ENCODE measurements around the gene CD48.

The CD48 gene

DNA sequence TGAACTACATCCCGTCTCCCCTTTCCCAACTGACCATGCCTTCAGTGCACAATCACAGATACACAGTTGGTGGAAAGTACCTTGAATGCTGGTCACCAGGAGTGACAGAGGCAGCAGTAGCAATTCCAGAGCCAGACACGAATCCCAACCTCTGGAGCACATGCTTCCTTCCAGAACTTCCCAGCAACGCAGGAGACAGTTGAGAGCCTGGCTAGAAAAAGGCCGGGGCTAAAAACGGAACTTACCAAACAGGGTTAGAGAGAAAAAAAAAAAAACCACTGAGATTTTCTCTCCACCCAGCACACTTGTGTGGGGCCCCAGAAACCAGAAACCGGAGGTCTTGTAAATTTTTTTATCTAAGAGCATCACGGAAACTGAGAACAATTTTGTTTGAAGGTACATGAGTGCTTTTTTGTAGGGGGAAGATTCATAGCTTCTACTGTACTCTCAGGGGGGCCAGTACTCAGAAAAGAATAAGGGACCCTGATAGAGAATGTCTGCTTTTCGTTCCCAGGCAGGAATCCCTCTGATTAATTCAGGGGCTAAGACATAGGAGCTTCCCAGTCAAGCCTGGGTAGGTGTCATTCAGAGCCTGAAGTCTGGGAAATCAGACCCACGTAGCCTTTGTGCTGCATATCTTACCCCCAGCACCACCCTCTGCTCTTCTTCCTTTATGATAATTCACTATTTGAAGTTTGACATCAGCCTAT is at the start of gene CD48:
Gene CD48 (minus strand): TSS at position 221 of the 710 bp plus-strand sequence. CDS start 59 bp downstream, at position 162.
- DNase-seq (ENCODE audit: low read depth, low spot score) = no peak

DNA sequence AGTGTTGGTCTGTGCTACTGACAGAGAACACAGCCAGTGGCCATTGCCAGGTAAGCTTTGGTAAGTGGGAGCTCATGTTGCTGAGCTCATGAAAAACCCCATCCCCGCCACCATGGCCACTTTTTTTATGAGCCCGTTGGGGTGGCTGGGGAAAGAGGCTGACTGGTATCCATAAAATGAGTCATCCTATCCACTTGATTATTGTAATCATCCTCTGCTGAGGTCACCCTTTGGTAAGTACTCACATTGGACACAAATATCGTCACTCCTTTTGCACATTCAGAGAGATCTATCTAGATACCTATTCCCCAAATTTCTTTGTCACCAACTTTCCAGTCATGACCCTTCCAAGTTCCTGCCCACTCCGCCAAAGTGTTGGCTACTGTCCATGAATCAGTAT is 49.4 kb upstream of the CD48 start:
- DNase-seq (ENCODE audit: low read depth, low spot score) = no peak

- no peak for DNase-seq (ENCODE audit: low read depth, low spot score)
Observed at GRCh38 chr1:160759740-160760139, 48.1 kb upstream of the CD48 start.

- no peak for DNase-seq (ENCODE audit: low read depth, low spot score)
Observed at GRCh38 chr1:160758521-160758920, 46.9 kb upstream of the CD48 start.

GRCh38 chr1:160756849-160757201 is 45.2 kb upstream of the CD48 start:
- no peak for DNase-seq (ENCODE audit: low read depth, low spot score)

DNA sequence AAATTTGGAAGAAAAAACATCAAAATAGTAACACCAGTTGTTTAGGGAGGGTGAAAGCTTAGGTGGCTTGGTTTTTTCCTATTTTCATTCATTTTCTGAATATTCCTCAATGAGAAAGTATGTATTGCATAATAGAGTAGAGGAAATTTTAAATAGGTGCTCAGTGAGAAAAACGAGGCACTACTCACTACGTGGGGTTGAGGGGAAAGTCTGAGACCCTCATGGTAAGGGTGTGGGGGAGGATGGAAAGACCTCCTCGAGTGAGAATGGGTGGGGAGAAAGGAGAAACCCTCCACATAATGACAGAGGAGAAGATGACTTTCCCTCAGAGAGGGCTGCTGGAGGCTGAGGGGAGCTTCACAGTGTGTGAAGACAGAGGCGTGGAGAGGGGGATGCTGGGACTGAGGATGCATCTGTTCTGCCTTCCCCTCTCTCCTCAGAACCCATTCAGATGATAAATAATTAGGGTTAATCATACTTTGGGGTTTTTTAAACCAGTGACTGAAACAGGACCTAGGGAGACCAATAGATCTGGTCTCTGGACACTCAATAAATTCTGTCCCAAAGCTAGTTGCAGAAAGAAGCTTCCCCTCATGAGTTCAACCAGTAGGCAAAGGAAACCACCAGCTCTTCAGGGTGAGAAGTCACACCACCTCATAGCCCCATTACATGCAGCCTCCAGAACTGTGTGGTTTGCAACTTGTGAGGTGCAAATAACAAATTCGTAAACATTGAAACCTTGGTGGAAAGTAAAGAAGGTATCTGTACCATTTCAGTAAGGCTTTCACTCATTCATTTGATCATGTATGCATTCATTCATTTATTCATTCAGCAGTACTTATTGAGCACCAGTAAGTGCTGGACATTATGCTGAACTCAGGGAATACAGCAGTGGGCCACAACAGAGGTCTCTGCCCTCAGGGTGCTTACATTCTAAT is 44.6 kb upstream of the CD48 start:
- no peak for DNase-seq (ENCODE audit: low read depth, low spot score)

- no peak for DNase-seq (ENCODE audit: low read depth, low spot score)
Observed at GRCh38 chr1:160755461-160755860, 43.8 kb upstream of the CD48 start.

DNA sequence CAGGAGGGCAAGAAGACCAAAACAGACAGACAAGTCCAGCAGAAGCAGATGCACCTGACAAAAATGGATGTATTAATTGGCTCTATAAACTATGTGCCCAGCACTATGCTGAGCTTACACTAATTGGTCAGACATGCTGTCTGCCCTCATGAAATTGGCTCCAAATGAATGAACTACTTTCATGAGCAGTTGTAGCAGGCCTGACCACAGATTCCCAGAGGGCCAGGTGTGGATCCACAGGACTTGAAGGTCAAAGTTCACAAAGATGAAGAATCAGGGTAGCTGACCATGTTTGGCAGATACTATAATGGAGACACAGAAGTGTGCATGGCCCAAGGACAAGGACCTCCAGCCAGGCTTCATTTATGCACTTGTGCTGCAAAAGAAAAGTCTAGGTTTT is 42.0 kb upstream of the CD48 start:
- DNase-seq (ENCODE audit: low read depth, low spot score) = no peak

GRCh38 chr1:160752924-160753323 is 41.3 kb upstream of the CD48 start:
- DNase-seq (ENCODE audit: low read depth, low spot score) = no peak

DNA sequence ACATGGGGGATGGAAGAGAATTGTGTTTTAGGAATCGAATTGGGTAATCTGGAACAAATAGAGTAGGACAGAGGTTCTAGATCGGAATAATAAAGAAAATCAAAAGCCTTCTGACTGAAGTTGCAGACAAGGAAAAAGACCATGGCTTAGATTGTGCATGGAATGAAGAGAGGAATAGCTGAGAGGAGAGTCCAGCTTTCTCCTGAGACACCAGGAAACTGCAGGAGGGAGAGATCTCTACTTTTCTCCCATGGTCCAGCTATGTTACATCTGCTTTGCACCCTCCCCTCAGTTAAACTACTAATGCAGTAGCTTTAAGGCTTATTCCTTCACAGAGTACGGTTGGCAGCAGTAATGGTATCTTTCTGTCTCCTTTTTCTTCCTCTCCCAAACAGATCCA is 40.8 kb upstream of the CD48 start:
- no peak for DNase-seq (ENCODE audit: low read depth, low spot score)

GRCh38 chr1:160750608-160751007 is 39.0 kb upstream of the CD48 start:
- DNase-seq (ENCODE audit: low read depth, low spot score) = no peak

DNA sequence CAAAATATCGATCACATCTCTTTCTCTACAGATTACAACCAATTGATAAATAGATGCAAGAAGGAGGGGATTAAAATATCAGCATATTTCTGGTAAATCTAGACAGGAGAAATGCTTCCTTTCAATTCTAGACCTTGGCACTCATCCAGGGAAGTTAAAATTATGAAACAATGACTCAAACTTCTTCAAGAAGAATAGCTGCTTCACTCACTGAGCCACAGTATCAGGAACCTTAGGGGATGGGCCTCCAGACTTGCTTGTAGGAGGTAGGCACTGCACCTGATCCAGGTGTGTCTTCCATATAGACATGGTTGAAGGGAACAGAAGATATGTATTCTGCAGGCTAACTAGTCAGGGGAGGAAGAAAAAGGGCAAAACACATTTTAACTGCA is 37.3 kb upstream of the CD48 start:
- no peak for DNase-seq (ENCODE audit: low read depth, low spot score)

DNA sequence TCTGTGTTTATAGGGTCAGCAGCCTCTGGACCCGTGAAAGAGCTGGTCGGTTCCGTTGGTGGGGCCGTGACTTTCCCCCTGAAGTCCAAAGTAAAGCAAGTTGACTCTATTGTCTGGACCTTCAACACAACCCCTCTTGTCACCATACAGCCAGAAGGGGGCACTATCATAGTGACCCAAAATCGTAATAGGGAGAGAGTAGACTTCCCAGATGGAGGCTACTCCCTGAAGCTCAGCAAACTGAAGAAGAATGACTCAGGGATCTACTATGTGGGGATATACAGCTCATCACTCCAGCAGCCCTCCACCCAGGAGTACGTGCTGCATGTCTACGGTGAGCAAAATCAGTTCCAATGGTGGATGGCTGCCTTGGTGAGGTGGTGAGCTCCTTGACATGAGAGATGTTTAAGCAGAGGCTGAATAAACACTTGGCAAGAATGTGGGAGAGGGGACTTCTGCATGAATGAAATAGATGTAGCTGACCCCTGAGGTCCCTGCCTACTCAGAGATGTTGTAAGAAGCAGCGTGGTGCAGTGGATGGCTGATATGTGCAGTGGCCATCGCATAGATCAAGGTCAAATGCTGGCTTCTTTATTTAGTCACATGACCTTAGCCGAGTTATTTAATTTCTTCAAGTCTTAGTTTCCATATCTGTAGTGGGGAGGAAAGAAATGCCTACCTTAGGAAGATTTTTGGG is 36.7 kb upstream of the CD48 start:
- DNase-seq (ENCODE audit: low read depth, low spot score) = no peak

DNA sequence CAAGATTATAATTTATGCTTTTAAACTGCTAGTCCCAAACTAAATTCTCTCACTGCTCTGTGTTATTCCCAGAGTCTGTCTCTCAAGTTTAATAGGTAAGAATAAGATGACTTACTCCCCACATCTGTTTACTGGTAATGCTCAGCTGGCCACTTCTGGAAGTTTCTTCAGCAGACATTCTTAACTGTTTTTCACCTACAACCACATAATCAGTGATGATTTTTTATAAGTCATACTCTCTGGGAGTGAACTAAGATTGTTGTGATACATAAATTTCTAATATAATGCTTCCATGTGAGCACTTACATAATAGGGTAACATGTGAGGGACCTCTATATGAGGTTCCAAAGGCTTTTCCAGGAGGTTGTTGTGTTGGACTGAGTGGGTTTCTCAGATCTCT is 36.1 kb upstream of the CD48 start:
- no peak for DNase-seq (ENCODE audit: low read depth, low spot score)

- no peak for DNase-seq (ENCODE audit: low read depth, low spot score)
Observed at GRCh38 chr1:160746836-160747500, 35.3 kb upstream of the CD48 start.

GRCh38 chr1:160745551-160745950 is 33.9 kb upstream of the CD48 start:
- no peak for DNase-seq (ENCODE audit: low read depth, low spot score)

GRCh38 chr1:160744852-160745520 is 33.4 kb upstream of the CD48 start:
- DNase-seq (ENCODE audit: low read depth, low spot score) = no peak

DNA sequence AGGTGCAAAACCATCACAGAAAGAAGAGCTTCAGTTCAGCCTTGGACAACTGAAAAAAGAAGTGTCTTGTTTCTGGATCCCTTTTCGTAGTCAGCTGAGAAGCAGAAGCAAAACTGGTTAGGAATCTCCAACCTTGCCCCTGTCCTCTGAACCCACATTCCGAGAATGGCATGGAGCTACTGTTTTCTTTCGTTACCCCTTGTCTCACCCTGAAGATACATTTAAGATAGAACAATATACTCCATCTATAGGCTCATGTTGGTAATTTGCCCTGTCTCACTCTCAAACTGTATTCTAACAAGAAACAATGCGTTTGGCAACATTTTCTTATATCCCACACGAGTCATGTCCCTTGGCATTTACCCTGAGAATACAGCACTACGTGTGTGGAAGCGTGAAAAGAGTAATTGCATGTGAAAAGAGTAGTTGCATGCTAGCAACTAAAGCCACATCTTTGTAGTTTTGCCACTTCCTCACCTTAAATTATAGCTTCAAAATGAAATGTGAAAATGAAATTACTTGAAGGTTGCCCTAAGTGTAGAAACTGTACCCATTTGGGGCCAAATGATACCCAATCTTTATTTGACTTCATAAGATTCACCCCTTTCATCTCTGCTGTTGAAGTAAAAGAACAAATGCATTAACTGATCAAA is 32.7 kb upstream of the CD48 start:
- DNase-seq (ENCODE audit: low read depth, low spot score) = no peak

GRCh38 chr1:160743266-160743665 is 31.6 kb upstream of the CD48 start:
- no peak for DNase-seq (ENCODE audit: low read depth, low spot score)

GRCh38 chr1:160742428-160743127 is 31.0 kb upstream of the CD48 start:
- DNase-seq (ENCODE audit: low read depth, low spot score) = no peak
